OCI-LY1 (cell line): ENCODE measurements around the gene IL18.

Experiments used
- EZH2 ChIP-seq: fragments of 200-600 bp; sonication (generic), shearing (Covaris generic); IDR thresholded peaks from 2 replicates; pipeline ENCODE4 v1.8.0; 2017; ENCODE audit warnings: borderline replicate concordance, mixed run types, mild to moderate bottlenecking, antibody characterized with exemption, low read length, moderate library complexity, mixed read lengths
- TF ChIP-seq, protein P1 (sequence below): fragments of 200-600 bp; sonication (generic), shearing (Covaris generic); IDR thresholded peaks from 2 replicates; pipeline ENCODE4 v1.5.1; 2017; ENCODE audit warnings: mild to moderate bottlenecking, antibody characterized with exemption, low read length, moderate library complexity, mixed read lengths

DNA sequence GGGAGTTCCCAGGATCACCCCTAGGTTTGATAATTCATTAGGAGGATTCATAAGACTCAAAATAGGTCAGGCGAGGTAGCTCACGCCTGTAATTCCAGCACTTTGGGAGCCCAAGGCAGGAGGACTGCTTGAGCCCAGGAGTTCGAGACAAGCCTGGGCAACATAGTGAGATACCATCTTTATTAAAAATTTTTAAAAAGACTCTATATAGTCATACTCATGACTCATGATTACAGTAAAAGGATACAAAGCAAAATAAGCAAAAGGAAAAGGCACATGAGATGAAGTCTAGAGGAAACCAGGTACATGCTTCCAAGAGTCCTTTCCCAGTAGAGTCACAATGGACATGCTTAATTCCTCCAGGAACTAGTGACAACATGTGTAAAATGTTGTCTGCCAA, 48.4 kb upstream of the IL18 start:
- TF ChIP-seq, protein P1, sequence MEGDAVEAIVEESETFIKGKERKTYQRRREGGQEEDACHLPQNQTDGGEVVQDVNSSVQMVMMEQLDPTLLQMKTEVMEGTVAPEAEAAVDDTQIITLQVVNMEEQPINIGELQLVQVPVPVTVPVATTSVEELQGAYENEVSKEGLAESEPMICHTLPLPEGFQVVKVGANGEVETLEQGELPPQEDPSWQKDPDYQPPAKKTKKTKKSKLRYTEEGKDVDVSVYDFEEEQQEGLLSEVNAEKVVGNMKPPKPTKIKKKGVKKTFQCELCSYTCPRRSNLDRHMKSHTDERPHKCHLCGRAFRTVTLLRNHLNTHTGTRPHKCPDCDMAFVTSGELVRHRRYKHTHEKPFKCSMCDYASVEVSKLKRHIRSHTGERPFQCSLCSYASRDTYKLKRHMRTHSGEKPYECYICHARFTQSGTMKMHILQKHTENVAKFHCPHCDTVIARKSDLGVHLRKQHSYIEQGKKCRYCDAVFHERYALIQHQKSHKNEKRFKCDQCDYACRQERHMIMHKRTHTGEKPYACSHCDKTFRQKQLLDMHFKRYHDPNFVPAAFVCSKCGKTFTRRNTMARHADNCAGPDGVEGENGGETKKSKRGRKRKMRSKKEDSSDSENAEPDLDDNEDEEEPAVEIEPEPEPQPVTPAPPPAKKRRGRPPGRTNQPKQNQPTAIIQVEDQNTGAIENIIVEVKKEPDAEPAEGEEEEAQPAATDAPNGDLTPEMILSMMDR = no peak
- no peak for TF ChIP-seq EZH2
